B cell (primary cell): ENCODE measurements around the gene PAIP2B. TPM values are rescaled to one million over a fixed set of nuclear protein-coding genes. Genes with fewer than 3 reads are reported as not detected.
A peak's percentile ranks its signal among the peaks of the same experiment; 100 is the strongest.

ENCODE experiments used
- ATAC-seq: fragments of 200-7000 bp; cut with Tn5 transposase; one replicate; pipeline ENCODE4 v1.10.0; 2021; ENCODE audit warnings: low read depth, mild to moderate bottlenecking, moderate number of reproducible peaks, moderate library complexity
- CTCF ChIA-PET: fragments of 350-600 bp; sonication (Branson Sonifier 250); formaldehyde crosslinking; loops from one replicate; lab custom pipeline; 2021; ENCODE audit warnings: antibody characterized with exemption, inconsistent platforms; lab: Charles Lee
- POLR2A ChIA-PET: fragments of 350-600 bp; sonication (Branson Sonifier 250); formaldehyde crosslinking; loops from one replicate; lab custom pipeline; 2021; ENCODE audit warnings: antibody characterized with exemption; lab: Charles Lee
- DNase-seq: peaks from one replicate; pipeline ENCODE4 v3.0.0; 2013
- H2AFZ ChIP-seq: 2 replicates; pipeline ENCODE4 v1.6.1; 2012; ENCODE audit warnings: mild to moderate bottlenecking, low read depth, low read length; ENCODE audit not compliant: insufficient read depth, poor library complexity, severe bottlenecking
- H3K27ac ChIP-seq, 2 donors: 1 replicate in 1 of 2; 2 replicates in 1 of 2; pipeline ENCODE4 v1.5.1; 2012 to 2013; ENCODE audit warnings: low read length in 2 of 2, mild to moderate bottlenecking in 2 of 2, moderate library complexity in 1 of 2
- H3K27me3 ChIP-seq, 4 experiments: fragments of 200-600 bp in 1 of 4; sonication (generic) in 1 of 4; replicated peaks in 1 of 4; 1 replicate in 2 of 4; 2 replicates in 2 of 4; pipeline versions ENCODE4 v1.6.1 to v1.7.0; 2013 to 2016; ENCODE audit warnings: low read length in 3 of 4, mild to moderate bottlenecking in 2 of 4, mixed read lengths in 1 of 4, moderate library complexity in 1 of 4; ENCODE audit not compliant: insufficient read depth in 4 of 4, control insufficient read depth in 3 of 4; ENCODE audit errors: control extremely low read depth in 1 of 4
- H3K36me3 ChIP-seq, 2 experiments: replicated peaks in 1 of 2; 1 replicate in 1 of 2; 2 replicates in 1 of 2; pipeline versions ENCODE4 v1.6.1 to v1.7.1; 2013; ENCODE audit warnings: low read length in 1 of 2; ENCODE audit not compliant: insufficient read depth in 2 of 2, control insufficient read depth in 1 of 2; ENCODE audit errors: control extremely low read depth in 1 of 2, extremely low read depth in 1 of 2
- H3K4me1 ChIP-seq, 2 donors: fragments of 200-600 bp in 1 of 2; sonication (generic) in 1 of 2; 1 replicate in 1 of 2; 2 replicates in 1 of 2; pipeline versions ENCODE4 v1.5.1 to v1.6.1; 2013 to 2017; ENCODE audit warnings: low read length in 2 of 2; ENCODE audit not compliant: control insufficient read depth in 2 of 2, insufficient read depth in 2 of 2
- H3K4me2 ChIP-seq: replicated peaks from 2 replicates; pipeline ENCODE3; 2012; ENCODE audit warnings: mild to moderate bottlenecking, low read depth, low read length; ENCODE audit not compliant: poor library complexity, severe bottlenecking
- H3K4me3 ChIP-seq, 5 experiments: fragments of 200-600 bp in 1 of 5; sonication (generic) in 1 of 5; 1 replicate in 3 of 5; 2 replicates in 2 of 5; pipeline versions ENCODE4 v1.5.1 to v1.7.0; 2011 to 2016; ENCODE audit warnings: low read length in 4 of 5, mild to moderate bottlenecking in 4 of 5, low read depth in 2 of 5, control low read depth in 1 of 5, moderate library complexity in 1 of 5; ENCODE audit not compliant: insufficient read depth in 1 of 5; ENCODE audit errors: control extremely low read depth in 1 of 5, extremely low read depth in 1 of 5
- H3K79me2 ChIP-seq: fragments of 200-600 bp; sonication (generic); one replicate; pipeline ENCODE4 v1.6.0; 2016; ENCODE audit warnings: low read length; ENCODE audit not compliant: control insufficient read depth, insufficient read depth
- H3K9ac ChIP-seq: fragments of 200-600 bp; sonication (generic); 2 replicates; pipeline ENCODE4 v1.6.1; 2017; ENCODE audit warnings: mild to moderate bottlenecking, low read length, moderate library complexity
- H3K9me3 ChIP-seq, 3 donors: one replicate each; pipeline versions ENCODE4 v1.6.1 to v1.7.1; 2013; ENCODE audit warnings: low read length in 2 of 3; ENCODE audit not compliant: control insufficient read depth in 2 of 3, insufficient read depth in 1 of 3; ENCODE audit errors: control extremely low read depth in 1 of 3
- H4K20me1 ChIP-seq: 2 replicates; pipeline ENCODE4 v1.6.0; 2012; ENCODE audit warnings: mild to moderate bottlenecking, low read length; ENCODE audit not compliant: insufficient read depth, control insufficient read depth, poor library complexity, severe bottlenecking
- H3K27ac Mint-ChIP-seq: one replicate; pipeline ENCODE4 v1.8.0; 2021; ENCODE audit warnings: mixed read lengths
- H3K27me3 Mint-ChIP-seq: one replicate; pipeline ENCODE4 v1.8.0; 2021; ENCODE audit warnings: mixed read lengths
- H3K4me1 Mint-ChIP-seq: one replicate; pipeline ENCODE4 v1.8.0; 2021; ENCODE audit warnings: mixed read lengths
- H3K4me3 Mint-ChIP-seq: one replicate; pipeline ENCODE4 v1.8.0; 2021; ENCODE audit warnings: mixed read lengths
- H3K9me3 Mint-ChIP-seq: one replicate; pipeline ENCODE4 v1.8.0; 2022; ENCODE audit warnings: mixed read lengths; ENCODE audit not compliant: insufficient read depth
- EZH2 ChIP-seq: IDR thresholded peaks from 2 replicates; pipeline ENCODE4 v1.6.1; 2012; ENCODE audit warnings: borderline replicate concordance, low read depth, mild to moderate bottlenecking, moderate library complexity, low read length; ENCODE audit not compliant: insufficient read depth, poor library complexity, severe bottlenecking
- WGBS: methylation state at CpG from one replicate; pipeline ENCODE4 v1.1.5; 2013; ENCODE audit warnings: missing lambda C conversion rate; ENCODE audit not compliant: insufficient coverage; 5-methylcytosine and 5-hydroxymethylcytosine counted together
- intact Hi-C: fragments of 100-400 bp; cut with micrococcal nuclease; formaldehyde crosslinking; loops from one replicate; pipeline ENCODE4 v1.10.0; 2022
- polyA plus RNA-seq: library from polyadenylated mRNA; depleted of rRNA; stranded (reverse); fragments of >200 nt; gene quantifications from 2 replicates; pipeline ENCODE4 v1.2.3, GENCODE V29; 2012
- total RNA-seq, 2 donors: library from RNA; stranded (reverse); fragments of 120-200 nt in 1 of 2; gene quantifications; 1 replicate in 1 of 2; 2 replicates in 1 of 2; pipeline versions ENCODE4 v1.2.3 to v1.2.4, GENCODE V29; 2013 to 2022
- TF ChIP-seq, protein P1 (sequence below): fragments of 200-600 bp; IDR thresholded peaks from one replicate; pipeline ENCODE4 v1.8.0; 2022; ENCODE audit warnings: antibody characterized with exemption, mild to moderate bottlenecking

The PAIP2B gene
- total and polyA plus RNA-seq, 2 donors (not counting 1 experiment from before 2014, with no cell fraction given): 4.7 to 10.2 TPM

GRCh38 chr2:71275939-71276310, 49.0 kb upstream of the PAIP2B start:
- no peak for TF ChIP-seq EZH2
- TF ChIP-seq, protein P1, sequence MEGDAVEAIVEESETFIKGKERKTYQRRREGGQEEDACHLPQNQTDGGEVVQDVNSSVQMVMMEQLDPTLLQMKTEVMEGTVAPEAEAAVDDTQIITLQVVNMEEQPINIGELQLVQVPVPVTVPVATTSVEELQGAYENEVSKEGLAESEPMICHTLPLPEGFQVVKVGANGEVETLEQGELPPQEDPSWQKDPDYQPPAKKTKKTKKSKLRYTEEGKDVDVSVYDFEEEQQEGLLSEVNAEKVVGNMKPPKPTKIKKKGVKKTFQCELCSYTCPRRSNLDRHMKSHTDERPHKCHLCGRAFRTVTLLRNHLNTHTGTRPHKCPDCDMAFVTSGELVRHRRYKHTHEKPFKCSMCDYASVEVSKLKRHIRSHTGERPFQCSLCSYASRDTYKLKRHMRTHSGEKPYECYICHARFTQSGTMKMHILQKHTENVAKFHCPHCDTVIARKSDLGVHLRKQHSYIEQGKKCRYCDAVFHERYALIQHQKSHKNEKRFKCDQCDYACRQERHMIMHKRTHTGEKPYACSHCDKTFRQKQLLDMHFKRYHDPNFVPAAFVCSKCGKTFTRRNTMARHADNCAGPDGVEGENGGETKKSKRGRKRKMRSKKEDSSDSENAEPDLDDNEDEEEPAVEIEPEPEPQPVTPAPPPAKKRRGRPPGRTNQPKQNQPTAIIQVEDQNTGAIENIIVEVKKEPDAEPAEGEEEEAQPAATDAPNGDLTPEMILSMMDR: no peak
- H3K9ac ChIP-seq: peak overlapping the region; percentile 63
- H3K4me3 Mint-ChIP-seq: peak overlapping the region; percentile 87
- POLR2A ChIA-PET: interaction anchor here (0.8 kb wide), 1 partner anchor 56 kb away, joined by 4 read pairs; the partner anchor contains the start of gene ZNF638
- H3K36me3 ChIP-seq: no peaks in the 10 kb centered on the region
- peak overlapping the region in 4 of 5 experiments; percentile 52 to 77 (median 65) for H3K4me3 ChIP-seq
- H3K4me2 ChIP-seq: peak overlapping the region; percentile 91
- peaks cover 52% of the 10 kb centered on the region for H3K27me3 Mint-ChIP-seq
- intact Hi-C loops: loop anchor here (1.0 to 10.0 kb wide), 5 partner anchors 49 to 1636 kb away; partner anchors contain the start of genes MCEE, MPHOSPH10, NAGK and PAIP2B
- H3K79me2 ChIP-seq: no peaks in the 10 kb centered on the region
- H3K27ac Mint-ChIP-seq: no peak overlapping the region
- peaks cover 0 to 8% (median 0%) of the 10 kb centered on the region in 3 donors for H3K9me3 ChIP-seq
- peak overlapping the region; percentile 83 for H2AFZ ChIP-seq
- H3K27me3 ChIP-seq: peaks cover 0 to 19% (median 9%) of the 10 kb centered on the region in 4 experiments
- ATAC-seq: no peak
- no peaks in the 10 kb centered on the region for H4K20me1 ChIP-seq
- CTCF ChIA-PET: interaction anchor here (0.6 to 2.7 kb wide), 5 partner anchors 19 to 56 kb away, joined by 3 to 9 read pairs (median 4); partner anchors contain the start of genes PAIP2B and ZNF638
- H3K27ac ChIP-seq: no peak overlapping the region
- DNase-seq: no peak
- peaks cover 18 to 19% of the 10 kb centered on the region in 2 donors for H3K4me1 ChIP-seq
- peaks cover 22% of the 10 kb centered on the region for H3K4me1 Mint-ChIP-seq
- WGBS: 38% methylated on average over 7 of the region's 8 CpGs
- peaks cover 3% of the 10 kb centered on the region for H3K9me3 Mint-ChIP-seq

GRCh38 chr2:71269511-71270090, 42.7 kb upstream of the PAIP2B start:
- DNase-seq: no peak
- no peaks in the 10 kb centered on the region for H3K4me1 Mint-ChIP-seq
- 92% methylated on average over 8 of the region's 9 CpGs for WGBS
- H3K27ac Mint-ChIP-seq: no peak overlapping the region
- no peak for ATAC-seq
- intact Hi-C loops: loop anchor here (10.0 kb wide), 1 partner anchor 135 kb away; the partner anchor contains the start of genes MCEE and MPHOSPH10
- TF ChIP-seq EZH2: no peak
- TF ChIP-seq, protein P1: no peak
- Histone ChIP-seq H3K79me2 (no peaks in the 10 kb centered on the region), H3K9ac (no peak overlapping the region), H4K20me1 (no peaks in the 10 kb centered on the region), H3K9me3 (no peaks in the 10 kb centered on the region), H3K4me3 (no peak overlapping the region), H3K4me1 (no peaks in the 10 kb centered on the region), H3K27ac (no peak overlapping the region), H3K4me2 (no peak overlapping the region), H2AFZ (no peak overlapping the region), H3K36me3 (no peaks in the 10 kb centered on the region), H3K27me3 (peaks cover 0 to 9% (median 2%) of the 10 kb centered on the region in 4 experiments)
- H3K4me3 Mint-ChIP-seq: no peak overlapping the region
- H3K9me3 Mint-ChIP-seq: no peaks in the 10 kb centered on the region
- ChIA-PET POLR2A (no interaction called here), CTCF (no interaction called here)
- H3K27me3 Mint-ChIP-seq: peaks cover 48% of the 10 kb centered on the region
